T-helper 2 cell (primary cell): ENCODE measurements around the gene SNAPC4.
"Not testable (repeated sequence)": the region's sequence is repeated elsewhere in the genome, so short reads cannot be mapped to it uniquely, and the experiment has no call there.

ENCODE experiments used
- DNase-seq, 5 experiments: peaks; one replicate each; pipeline versions ENCODE4 v3.0.0 to v3.0.0-alpha.2; 2012 to 2022

SNAPC4 gene

DNA sequence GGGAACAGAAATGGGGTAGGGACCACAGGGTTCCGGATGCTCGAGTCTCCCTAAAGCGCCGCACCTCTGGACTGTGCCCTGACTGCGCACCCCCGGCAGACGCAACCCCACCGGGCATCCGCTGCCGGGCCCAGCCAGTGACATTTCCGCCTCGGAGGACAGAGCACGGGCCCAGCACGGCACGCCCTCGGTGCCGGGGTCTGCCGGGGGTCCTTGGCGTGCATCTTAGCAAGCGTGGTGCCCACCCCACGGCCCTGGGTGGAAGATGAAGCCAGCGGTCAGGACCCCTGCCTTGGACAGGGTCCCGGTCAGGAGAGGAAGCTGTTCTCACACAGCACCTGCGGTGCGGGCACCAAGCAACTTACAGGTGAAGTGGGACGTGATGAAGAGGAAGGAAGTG is 32.6 kb upstream of the SNAPC4 start:
- DNase-seq, result no peak

DNA sequence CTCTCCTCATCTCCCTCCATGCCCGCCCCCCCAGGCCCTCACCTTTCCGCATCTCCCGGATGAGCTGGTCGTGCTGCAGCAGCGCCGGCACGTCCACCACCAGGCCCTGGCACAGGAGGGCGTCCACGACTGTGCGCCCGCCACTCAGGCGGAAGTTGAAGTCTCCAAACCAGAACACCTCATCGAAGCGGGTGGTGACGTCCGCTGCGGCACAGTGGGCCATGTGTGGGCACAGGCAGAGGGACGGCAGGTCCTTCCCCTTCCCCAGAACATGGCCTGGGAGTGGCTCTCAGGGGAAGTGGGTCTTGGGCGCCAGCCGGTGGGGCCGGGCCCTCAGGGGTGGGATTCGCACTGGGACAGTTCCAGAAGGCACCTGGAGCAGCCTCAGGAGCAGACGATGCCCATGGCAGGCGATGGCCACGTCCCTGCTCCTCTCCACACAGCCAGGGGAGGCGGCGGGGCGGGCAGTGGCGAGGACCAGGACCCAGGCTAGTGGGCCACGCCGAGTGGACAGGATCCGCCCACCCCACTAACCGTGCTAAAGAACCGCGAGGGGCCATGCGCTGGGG is 31.9 kb upstream of the SNAPC4 start:
- no peak for DNase-seq

DNA sequence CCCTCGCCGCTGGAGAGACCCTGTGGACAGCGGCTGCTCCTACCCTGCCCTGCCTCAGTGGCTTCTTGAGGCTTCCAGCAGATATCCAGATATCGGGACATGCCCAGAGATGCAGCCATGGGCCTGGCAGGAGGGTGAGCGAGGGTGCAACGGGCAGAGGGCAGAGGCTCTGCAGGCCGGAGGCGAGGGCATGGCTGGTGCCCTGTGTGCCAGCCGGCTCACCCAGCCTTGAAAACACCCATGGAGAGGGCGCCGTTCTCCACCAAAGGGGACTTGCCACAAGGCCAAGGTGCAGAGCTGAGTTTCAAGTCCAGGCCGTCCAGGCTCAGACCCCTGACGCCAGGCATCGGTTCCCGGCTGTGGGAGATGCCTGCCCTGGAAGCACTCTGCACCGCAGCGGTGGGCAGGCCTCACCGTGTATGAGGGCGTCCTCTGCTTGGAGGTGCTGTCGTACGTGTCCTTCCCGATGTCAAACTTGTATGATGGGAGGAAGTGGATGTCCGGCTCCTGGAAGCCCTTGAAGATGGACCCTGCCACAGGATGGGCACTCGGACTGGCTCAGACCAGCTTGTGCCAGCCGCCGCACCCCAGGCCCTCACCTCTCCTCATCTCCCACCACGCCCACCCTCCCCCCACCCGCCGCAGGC is 30.7 kb upstream of the SNAPC4 start:
- no peak for DNase-seq

DNA sequence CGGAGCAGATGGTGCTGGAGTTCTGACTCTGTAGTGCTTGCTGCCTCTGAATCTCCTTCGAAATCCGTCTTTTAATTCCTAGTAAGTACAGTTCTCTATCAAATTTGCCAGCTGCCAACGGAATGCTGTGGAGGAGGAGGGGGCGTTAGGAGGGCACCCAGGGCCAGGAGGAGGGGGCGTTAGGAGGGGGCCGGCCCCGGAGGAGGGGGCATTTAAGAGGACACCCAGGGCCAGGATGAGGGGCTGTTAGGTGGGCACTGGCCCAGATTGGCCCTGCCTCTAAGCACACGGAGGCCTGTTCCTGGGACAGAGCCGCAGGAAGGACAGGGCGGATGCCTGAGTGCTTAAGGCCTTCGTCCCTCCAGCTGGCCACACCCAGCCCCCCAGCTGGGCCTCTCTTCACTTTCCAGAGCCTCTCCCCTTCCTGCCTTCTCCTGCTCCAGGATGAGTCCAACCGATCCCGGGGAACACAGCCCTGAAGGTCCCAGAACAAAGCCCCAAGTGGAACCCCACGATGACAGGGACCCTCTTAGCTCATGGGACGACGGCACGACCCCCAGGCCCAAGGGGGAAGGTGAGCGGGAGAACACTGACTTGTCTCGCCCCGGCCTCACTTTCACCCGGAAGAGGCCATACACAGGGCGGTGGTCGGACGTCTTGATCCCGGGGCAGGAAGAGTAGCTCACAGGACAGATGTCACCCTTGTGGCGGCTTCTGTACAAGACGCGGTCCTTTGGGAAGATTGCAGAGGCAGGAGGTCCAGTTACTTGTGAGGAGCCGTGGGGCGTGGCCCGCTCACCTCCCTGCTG is 29.9 kb upstream of the SNAPC4 start:
- no peak for DNase-seq

DNA sequence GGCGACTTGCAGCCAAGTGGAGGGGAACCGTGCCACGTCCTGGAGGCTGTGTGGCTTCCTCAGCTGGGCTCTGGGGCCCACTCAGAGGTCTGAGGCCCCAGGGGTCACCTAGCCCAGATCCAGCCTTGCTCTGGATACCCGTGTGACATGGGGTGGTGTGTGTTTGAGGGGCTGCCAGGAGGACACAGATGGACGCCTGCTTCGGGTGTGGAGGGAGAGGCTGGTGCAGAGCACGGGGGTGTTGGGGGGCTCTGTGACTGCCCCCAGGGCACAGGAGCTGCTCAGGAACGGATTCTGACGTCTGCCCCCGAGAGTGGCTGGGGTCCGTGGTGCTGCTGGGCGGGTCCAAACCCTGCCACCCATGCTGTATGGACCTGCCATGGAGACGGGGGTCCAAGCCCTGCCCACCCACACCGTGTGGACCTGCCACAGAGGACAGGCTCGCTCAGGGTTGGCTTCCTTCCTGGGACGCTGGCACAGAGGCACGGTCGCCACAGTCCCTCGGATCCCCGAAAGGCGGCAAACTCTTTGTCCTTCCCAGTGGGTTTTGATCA is 29.2 kb upstream of the SNAPC4 start:
- DNase-seq, result no peak

DNA sequence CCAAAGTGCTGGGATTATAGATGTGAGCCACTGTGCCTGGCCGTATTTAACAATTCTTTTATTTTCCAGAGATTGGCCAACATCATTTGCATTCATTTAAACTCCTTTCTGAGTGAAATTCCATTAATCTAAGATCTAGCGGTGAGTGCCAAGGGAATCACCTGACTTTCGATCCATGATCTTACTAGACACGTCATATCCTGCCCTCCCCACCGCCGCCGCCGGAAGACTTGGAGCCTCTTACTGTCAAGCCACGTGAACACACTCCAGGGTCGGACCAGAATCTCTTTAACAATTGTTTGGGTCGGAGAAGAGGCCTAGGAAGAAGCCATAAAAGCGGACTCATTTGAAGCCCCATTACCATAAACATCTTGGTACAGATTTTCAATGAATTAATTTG is 26.8 kb upstream of the SNAPC4 start:
- no peak for DNase-seq

DNA sequence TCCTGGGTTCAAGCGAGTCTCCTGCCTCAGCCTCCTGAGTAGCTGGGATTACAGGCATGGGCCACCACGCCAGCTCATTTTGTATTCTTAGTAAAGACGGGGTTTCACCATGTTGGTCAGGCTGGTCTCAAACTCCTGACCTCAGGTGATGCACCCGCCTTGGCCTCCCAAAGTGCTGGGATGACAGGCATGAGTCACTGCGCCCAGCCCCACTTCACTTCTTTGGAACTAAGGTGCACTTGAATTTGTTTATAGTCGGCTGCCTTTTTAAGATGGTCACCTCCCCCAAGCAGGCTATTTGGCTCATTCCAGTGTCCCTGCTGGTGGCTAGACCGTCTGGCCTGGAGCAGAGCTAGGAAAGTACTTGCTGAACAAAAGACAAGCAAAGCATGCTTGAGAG is 25.4 kb upstream of the SNAPC4 start:
- not testable (repeated sequence) for DNase-seq

DNA sequence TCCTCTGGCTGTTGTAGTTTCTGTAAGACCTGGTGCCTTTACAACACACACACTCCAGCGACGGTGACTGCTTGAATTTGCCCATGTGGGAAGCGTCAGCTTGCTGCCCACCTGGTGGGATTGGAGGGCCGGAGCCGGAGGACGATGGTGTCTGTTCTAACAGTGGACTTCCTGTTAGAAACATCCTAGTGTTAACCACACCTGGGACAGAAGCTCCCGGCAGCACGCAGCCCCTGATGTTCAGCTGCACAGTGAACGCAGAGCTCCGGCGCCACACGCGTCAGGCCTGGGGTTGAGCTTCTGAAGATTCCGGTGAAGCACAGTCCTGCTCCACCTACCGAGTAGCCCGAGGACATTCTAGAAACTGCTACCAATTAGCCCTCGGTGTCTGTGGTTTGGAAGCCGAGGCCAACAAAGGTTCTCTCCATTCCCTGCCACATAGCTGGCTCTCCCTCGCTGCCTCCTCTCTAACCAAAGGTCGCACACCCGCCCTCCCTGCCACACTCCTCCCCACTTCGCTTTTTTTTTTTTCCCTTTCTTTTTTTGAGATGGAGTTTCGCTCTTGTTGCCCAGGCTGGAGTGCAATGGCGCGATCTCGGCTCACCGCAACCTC is 24.9 kb upstream of the SNAPC4 start:
- no peak for DNase-seq

DNA sequence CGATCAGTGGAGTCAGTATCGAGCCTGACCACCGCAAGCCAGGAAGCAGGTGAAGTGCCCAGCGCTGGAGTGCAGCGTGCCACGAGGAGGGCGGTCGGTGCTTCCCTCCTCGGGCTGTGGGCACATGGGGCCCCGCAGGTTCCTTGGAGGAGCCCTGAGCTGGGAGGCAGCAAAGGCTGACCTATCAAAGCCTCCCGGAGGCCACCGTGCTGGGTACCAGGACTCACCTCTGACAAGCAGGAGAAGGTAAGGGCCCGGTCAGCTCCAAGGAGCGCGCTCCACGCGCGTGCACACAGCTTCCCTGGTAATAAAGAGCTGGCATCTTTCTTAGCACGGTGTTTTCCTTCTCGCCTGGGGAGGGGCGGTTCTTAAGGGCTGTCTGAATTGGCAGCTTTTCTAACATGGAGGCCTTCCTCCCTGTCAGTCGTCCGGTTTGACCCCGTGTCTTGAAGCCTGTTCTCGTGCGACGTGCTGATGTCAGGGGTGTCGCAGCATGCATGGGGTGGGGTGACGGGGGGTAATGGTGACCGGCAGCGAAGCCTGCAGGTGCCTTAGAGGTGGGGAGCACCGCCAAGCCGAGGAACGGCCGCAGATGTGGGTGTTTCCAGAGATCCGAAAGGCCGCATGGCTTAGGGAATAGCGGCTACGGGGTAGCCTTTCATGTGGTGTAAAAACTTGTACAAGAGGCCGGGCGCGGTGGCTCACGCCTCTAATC is 23.6 kb upstream of the SNAPC4 start:
- DNase-seq, result no peak

DNA sequence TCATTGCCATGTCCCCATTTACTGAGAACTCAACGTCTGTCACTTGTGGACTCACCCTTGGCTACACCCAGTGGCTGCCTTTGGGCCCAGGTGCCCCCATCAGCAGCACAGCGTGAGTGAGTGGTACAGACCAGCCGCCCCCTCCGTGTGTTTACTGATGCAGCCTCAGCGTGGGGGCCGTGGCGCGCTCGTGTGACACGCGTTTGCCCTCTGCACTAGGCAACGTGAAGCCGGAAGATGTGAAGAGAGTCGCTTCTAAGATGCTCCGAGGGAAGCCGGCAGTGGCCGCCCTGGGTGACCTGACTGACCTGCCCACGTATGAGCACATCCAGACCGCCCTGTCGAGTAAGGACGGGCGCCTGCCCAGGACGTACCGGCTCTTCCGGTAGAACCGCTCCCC is 22.9 kb upstream of the SNAPC4 start:
- DNase-seq, result no peak

DNA sequence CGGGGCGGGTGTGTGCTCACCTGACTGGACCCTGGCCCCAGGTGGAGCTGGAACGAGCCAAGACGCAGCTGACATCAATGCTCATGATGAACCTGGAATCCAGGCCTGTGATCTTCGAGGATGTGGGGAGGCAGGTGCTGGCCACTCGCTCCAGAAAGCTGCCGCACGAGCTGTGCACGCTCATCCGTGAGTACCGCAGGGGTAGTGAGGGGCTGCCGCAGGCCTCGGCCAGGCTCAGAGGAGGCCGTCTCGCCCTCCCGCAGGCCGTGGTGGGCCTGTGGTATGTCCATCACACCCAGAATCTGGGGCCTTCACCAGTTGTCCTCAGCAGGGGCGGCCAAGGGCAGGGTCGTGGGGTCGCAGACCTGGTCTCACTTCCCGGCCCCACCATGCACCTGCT is 21.8 kb upstream of the SNAPC4 start:
- DNase-seq, result no peak

DNA sequence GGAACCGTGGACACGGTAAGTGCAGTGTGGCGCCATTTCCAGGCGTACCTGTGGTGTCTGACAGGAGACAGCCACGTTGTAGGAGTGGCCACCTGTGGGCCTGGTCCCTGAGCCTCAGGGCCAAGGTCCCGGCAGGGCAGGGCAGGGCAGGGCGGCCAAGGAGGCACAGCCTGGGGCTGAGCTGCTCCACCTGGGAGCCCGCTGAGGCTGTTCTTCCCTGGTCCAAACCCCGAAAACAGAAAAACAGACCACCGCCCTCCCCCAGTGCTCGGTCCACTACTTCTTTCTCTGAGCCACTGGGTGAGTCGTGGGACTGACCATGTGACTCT is 19.1 kb upstream of the SNAPC4 start:
- DNase-seq, result no peak

DNA sequence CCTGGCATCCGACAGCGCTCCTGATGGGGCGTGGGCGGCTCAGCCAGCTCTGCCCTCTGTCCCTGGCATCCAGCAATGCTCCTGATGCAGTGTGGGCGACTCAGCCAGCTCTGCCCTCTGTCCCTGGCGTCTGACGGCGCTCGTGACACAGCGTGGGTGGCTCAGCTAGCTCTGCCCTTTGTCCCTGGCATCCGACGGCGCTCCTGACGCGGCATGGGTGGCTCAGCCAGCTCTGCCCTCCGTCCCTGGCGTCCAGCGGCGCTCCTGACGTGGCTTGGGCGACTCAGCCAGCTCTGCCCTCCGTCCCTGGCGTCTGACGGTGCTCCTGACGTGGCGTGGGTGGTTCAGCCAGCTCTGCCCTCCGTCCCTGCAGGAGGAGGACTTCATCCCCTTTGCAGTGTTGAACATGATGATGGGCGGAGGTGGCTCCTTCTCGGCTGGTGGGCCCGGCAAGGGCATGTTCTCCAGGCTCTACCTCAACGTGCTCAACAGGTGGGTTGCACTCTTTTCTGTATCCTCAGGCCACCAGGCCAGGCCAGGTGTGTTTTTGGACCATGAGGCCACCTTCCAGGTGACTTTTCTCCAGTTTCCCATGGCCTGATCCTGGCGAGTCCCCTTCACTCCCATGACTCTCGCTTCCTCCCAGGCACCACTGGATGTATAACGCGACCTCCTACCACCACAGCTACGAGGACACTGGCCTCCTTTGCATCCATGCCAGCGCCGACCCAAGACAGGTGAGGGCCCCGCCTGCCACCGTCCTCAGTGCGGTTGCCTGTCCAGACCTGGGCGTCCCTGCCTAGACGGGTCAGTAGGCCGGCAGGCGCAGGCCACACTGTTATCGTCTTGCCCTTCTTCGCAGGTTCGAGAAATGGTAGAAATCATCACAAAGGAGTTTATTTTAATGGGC is 18.5 kb upstream of the SNAPC4 start:
- DNase-seq, result no peak

DNA sequence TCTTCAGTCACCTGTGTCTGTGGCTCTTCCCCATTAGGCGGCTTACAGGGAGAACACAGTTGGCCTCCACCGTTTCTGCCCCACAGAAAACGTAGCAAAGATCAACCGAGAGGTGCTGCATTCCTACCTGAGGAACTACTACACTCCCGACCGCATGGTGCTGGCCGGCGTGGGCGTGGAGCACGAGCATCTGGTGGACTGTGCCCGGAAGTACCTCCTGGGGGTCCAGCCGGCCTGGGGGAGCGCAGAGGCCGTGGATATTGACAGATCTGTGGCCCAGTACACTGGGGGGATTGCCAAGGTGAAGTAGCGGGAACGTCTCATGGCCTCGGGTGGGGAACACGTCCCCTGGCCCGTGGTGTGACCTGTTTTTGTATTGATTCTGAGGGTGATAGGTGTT is 16.9 kb upstream of the SNAPC4 start:
- no peak for DNase-seq

DNA sequence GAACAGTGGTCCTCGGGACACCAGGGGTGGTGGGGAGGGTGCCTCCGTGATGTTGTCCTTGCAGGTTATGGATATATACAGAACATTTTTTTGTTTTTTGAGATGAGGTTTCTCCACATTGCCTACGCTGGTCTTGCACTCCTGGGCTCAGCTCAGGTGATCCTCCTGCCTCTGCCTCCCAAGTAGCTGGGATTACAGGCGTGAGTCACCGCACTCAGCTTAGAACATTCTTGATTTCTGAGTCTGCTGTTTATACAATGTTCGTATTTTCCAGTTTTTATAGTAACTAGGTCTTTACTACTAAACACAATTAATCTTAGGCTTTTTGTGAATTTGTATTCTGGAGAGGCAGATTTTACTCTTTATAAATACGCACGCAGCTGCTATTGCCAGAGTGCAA is 16.5 kb upstream of the SNAPC4 start:
- DNase-seq, result no peak

DNA sequence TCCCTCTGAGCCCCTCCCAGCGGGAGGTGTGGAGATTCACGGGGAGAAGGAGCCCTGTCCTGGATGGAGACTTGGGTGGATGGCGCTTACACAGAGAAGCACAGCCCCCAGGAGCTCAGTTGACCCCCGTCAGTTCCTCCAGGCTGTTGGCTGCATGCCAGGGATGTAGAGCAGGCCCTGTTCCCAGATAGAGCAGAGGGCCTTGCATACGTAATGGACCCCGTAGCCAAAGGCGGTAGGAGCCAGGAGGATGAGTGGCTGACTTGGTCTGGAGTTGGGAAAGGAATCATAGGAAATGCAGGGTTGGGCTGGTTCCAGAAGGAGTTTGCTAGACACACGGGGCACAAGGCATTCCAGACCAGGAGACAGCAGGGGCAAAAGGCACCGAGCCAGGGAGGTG is 13.0 kb upstream of the SNAPC4 start:
- no peak for DNase-seq

DNA sequence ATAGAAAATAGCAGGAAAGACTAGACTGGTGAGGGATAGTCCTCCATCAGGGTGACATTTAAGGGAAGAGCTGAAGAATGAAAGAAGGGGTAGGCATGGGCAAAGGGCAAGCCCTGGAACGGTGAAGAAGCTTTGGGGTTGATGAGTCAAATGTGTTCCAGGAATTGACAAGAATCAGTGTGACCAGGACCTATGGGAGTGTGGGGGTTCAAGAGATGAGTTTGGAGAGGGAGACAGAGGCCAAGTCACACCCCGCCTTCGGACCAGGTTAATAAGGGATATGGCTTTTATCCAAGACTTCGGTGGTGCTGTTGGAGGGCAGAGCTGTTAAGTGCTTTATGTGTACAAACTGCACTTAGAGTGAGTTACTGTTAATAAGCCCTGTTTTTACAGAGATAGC is 11.4 kb upstream of the SNAPC4 start:
- no peak for DNase-seq

DNA sequence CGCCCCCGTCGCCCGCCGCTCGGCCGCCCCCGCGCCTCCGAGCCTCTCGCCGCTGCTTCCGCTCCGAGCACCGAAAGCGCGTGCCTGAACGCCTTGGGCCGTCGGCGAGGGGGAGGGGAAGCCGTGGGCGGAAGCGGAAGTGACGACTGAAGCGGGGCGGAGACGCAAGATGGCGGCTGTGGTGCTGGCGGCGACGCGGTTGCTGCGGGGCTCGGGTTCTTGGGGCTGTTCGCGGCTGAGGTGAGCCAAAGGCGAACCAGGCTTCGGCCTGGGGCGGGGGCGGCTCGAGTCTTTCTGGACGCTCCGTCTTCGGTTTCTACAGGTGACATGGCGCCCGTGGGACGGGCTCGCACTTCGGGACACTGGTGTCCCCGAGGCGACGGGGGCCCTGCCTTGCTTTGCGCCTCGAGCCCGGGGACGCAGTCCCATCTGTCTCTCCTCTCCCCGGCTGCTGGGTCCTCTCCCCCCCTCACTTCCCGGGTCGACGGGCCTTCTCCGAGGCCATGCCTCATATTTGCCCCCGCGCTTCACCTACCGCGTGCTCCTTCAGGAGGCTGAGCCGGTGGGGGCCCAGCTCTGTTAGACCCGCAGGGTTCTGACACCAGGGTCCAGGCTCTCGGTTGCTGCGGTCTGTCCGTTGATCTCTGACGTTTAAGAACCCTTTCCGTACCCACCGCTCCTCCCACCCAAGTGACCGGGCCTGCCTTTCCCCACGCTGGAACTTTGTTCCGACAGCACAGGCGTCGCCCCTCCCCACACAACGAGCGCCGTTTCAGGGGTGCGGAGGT is 10.7 kb upstream of the SNAPC4 start, which contains the start of the genes ENTR1 and PMPCA:
ENTR1 (minus strand) TSS at position 115 of the 788 bp plus-strand sequence. CDS start 217 bp downstream, outside the sequence.
PMPCA (plus strand) TSS at position 159 of the 788 bp plus-strand sequence; CDS start at position 170, 11 bp downstream.
- peak; percentile 89 to 95 (median 93) for DNase-seq

DNA sequence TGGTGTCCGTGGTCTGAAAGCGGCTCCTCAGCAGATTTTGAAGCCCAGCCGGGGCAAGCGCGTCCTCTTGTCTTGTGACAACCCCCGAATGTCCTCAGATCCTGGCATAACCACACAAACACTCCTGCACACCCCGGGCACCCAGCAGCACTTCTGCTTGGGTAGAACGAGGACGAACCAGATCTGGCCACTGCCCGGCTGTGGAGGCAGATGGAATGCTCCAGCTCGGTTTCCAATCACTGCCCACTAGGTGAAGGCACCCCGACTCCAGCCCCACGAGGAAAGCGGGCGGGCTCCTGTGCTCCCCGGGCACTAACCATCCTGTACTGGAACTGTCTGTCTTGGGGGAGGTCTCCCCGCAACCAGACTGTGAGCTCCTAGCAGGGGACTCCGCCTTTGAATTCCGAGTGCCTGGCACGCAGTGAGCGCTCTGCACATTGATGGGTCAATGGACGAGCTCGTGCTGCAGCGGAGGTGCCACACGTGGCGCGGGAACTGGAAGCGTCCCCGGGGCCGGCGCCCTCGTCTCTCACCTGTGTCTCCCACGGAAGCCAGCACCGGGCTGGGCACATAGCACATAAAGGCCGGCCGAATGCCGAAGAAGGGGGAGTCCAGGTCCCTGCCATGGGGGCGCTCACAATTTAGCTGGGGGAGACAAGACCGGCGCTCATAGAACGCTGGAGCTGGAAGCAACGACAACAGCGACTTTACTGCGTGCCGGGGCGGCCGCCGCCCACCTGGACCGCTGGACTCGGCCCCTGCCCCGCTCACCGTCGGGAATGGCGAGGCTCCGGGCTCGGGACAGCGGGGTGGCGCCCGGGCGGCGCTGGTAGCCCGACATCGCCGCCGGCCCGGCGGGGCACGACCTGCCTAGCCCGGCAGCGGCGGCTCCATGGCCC is 9.8 kb upstream of the SNAPC4 start:
- peak in 2 of 5 experiments; percentile 32 to 64 for DNase-seq

DNA sequence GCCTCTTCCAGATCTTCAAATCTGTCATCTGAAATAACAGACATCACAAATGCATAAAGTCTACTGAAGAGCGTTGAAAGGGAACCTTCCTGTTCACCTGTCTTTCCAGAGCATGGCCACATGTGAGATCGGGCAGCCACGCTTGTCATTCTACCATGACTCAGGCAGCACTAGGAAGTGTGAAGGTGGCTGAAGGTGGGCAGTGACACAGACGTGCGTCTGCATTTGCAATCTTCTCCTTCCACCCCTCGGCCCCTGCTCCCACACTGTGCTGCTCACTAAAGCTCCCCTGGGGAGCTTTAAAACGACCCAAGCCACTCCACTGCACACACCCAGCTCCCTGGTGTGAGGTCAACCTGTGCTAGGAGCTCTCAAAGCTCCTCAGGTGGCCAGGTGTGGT is 7.9 kb upstream of the SNAPC4 start:
- no peak for DNase-seq
